GM12874 (cell line): ENCODE measurements around the gene FCRL1.

Experiments used
- TF ChIP-seq, protein P1 (sequence below): IDR thresholded peaks from 2 replicates; pipeline ENCODE4 v1.5.1; 2011; ENCODE audit warnings: low read depth, mild to moderate bottlenecking, control low read depth, low read length, moderate library complexity; ENCODE audit not compliant: insufficient read depth

FCRL1 gene

DNA sequence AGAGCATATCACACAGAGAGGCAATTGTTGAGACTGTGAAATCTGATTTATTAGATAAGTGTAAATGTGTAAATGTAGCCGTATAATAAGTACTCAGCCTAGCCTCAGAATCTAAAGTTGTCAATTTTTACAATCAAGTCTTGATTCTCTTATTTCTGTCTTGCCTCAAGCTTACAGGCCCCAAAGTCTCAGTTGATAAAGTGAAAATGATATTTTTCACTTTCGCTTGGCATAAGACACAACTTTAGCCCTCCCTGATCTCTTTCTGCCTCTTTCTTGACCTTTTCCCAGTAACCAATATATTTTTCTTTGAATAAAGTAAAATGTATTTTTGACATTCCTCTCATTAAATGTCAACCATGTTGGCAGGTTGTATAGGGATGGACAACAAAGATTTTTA, 11.0 kb upstream of the FCRL1 start:
- TF ChIP-seq, protein P1, sequence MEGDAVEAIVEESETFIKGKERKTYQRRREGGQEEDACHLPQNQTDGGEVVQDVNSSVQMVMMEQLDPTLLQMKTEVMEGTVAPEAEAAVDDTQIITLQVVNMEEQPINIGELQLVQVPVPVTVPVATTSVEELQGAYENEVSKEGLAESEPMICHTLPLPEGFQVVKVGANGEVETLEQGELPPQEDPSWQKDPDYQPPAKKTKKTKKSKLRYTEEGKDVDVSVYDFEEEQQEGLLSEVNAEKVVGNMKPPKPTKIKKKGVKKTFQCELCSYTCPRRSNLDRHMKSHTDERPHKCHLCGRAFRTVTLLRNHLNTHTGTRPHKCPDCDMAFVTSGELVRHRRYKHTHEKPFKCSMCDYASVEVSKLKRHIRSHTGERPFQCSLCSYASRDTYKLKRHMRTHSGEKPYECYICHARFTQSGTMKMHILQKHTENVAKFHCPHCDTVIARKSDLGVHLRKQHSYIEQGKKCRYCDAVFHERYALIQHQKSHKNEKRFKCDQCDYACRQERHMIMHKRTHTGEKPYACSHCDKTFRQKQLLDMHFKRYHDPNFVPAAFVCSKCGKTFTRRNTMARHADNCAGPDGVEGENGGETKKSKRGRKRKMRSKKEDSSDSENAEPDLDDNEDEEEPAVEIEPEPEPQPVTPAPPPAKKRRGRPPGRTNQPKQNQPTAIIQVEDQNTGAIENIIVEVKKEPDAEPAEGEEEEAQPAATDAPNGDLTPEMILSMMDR, result no peak

DNA sequence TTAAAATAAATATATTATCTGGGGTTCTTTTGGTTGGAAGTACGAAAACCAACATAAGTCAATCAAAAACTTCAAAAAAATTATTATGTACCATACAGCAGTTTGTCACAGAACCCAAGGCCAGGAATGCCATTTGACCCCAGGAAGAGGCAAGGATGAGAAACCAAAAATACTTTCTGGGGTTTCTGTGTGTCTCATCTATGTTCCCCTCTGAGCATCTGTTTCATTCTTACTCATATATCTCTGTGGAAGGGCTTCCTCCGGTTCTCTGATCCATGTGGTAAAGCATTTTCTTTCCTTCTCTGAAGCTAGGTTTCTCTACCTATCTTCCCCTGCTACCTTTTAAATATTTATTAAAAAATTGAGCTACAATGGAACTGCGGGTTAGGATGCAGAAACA, 9.8 kb upstream of the FCRL1 start:
- TF ChIP-seq, protein P1, result no peak

DNA sequence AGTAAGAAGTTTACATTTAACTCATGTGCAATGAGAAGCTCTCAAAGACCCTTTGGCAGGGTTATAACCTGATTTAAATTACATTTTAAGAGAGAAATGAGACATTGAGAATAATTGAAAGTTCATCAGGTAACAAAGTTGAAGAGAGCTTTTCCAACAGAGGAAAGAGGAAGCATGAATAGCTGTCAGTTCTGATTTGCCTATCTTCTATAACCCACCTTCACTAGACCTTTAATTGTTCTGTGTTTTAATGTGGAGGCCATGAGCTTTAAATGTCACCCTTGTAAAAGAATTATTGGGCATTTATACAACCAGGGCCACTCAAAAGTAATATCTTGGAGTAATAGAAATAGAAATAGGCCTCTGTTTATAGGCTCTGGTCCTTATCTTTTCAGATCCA, 9.3 kb upstream of the FCRL1 start:
- TF ChIP-seq, protein P1, result no peak

DNA sequence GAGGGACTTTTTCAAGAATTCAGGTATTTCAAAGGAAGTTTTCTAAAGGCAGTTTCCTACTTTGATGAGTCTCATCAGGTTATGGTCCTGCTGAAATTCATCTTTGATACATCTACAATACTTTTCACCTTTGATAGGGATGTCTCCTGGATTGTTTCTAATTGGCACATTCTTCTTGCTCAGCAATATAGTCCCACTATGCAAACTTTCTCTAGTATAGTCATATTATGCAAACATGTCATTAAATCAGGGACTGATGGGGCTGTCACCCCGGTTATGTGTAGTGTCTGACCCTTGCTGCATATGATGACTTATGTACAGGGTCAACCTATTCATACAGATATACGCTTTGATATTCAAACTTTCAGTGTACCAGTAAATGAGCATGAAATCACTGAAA, 379 bp upstream of the FCRL1 start:
- TF ChIP-seq, protein P1, result no peak

DNA sequence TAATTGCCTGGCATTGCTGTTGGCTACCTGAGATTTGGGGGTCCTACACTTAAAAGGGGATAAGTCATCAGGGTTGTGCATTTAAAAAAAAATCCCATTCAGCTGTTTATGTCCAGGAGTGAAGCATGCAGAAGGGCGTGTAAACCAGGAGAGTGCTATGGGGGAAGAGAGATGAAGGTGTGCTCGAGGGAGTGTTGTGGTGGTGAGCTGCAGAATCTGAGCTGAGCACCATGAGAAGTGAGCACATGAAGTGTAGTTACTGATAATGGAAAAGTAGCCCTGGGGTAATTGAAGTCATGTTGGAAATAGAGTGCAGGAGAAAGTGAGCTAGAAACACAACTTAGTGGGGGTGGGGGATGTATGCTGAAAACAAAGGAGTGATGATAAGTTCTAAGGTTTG, 705 bp downstream of the FCRL1 start:
- TF ChIP-seq, protein P1, result no peak

GRCh38 chr1:157813269-157813668, 6.7 kb downstream of the FCRL1 start:
- TF ChIP-seq, protein P1, result no peak

DNA sequence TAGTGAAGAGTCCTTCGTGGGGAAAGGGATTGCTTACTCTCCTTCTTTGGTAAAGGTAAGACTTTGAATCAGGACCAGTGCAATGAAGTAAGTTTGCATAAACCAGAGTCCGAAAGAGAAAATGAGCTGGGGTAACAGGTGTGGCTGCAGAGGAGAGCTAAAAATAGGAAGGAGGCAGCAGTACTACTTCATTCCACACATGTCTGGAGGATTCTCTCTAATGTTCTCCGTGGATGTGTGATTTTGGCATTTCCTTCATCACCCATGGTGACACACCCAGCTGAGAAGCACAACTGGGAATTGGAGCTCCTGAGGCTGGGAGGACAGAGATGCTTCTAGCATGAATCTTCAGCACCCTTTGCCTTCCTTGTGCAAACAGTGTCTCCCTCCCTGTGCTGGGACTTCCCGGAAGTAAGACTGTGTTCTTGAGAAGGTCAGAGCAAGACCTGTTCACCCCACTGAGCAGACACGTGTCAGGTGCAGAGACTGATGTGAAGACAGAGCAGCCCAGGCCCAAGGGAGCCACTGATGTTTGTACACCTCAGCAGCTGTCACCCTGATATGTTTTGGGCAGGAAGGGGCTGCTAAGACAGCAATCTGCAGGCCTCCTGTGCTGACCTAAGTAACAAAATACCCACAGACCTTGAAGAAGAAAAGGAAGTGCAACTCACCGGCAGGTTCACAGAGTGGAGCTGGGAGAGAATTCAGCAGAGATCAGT, 13.3 kb downstream of the FCRL1 start:
- TF ChIP-seq, protein P1, result no peak
